HG03521 (cell line): Measurements from ENCODE around the gene PPP6R1.

Experiments
- ATAC-seq: cut with Tn5 transposase; IDR thresholded peaks from one replicate; pipeline ENCODE4 v1.9.1; 2021; ENCODE audit warnings: mild to moderate bottlenecking, moderate library complexity; ENCODE audit not compliant: unreplicated experiment

Gene PPP6R1

DNA sequence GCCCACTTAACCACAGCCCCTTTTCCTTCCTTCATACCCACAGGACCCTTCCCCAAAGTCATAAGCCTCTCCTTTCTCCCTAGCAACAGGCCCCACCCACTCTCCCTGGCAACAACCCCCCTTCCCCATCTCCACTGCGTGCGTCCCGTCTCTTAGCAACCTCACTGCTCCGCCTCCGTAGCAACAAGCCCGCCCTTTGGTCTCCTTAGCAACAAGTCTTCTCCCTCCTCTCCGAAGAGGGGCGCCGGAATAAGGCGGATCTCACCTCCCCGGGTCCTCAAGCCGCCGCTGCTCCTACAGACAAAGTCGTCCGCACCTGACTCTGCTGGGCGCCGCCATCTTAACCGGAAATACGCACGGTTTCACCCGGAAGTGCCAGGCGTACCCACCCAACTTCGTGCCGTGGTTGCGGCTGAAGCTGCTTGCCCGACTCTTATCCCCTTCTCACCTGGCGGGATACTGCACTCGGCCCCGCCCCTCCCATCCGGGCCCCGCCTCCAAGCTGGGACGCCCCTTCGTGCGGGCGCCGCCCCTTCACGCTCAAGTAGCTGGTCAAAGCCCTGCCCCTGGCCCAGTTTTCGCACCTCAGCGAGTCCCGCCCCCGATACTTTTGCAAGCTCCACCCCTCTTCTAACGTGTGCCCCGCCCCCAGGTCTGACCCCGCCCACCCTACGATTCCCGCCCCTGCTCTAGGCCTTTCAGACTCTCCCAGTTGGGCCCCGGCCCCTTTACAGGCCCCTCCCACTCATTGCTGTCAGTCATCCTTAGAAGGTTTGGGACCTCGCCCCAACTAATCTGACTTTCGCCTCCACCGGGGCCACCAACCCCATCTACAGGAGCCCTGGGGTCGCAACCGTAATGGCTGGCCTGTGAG, 21.2 kb upstream of the PPP6R1 start, which contains the start of gene HSPBP1:
HSPBP1 (minus strand) TSS at position 341 of the 874 bp plus-strand sequence. CDS start 502 bp downstream, outside the sequence.
- ATAC-seq, result peak; percentile 81

DNA sequence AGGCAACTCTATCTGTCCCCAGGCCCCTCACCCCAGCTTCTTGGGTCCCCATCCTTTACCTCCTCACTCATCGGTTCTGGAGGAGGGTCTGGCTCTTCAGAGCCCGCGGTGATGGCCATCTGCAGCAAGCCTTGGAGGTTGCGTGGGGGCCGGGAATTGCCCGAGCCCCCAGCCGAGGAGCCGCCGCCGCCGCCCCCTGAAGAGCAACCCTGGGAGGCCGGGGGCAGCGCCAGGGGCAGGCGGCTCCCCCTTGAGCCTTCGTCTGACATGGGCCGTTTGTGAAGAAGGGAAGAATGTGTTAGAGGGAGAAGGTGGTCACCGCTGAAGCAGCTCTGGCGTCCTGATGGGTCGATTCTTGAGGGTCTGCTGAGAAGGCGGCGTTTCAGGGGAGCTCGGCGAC, 20.5 kb upstream of the PPP6R1 start:
- no peak for ATAC-seq

DNA sequence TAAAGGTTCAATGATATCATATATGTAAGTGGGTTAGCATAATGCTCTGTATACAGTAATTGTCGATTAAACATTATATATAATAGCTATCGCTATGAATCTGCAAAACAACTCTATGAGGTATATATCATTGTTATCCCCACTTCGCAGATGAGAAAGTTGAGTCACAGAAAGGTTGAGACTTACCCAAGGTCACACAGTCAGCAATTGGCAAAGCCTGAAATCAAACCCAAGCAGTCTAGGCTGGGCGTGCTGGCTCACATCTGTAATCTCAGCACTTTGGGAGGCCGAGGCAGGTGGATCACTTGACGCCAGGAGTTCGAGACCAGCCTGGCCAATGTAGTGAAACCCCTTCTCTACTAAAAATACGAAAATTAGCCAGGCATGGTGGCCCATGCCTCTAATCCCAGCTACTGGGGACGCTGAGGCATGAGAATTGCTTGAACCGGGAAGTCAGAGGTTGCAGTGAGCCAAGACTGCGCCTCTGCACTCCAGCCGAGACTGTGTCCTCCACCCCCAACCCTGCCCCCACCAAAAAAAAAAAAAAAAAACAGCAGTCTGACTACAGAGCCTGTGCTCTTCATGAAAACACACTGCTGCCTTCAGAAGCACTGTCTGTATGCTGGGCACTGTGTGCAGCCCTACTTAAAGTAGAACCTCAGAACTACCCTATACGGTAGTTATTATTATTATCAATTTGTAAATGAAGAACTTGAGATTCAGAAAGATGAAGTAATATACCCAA, 19.7 kb upstream of the PPP6R1 start:
- no peak for ATAC-seq

DNA sequence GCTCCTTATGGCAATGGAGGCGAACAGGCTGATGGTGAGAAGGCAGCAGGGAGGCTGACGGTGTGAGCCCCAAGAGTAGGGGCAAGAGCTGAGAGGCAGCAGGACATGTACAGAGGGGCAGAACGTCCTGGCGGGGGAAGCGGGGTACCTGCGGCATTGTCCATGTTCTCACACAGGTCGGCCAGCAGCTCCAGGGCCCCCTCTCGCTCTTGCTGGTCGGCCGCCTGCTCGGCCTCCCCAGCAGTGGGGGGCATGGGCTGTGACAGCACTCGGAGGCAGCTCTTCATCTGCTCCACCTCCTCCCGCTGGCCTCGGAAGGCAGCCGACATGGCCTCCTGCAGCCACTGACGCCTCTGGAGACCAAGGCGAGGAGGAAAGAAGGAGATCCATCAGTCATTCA, 18.7 kb upstream of the PPP6R1 start:
- ATAC-seq, result no peak

DNA sequence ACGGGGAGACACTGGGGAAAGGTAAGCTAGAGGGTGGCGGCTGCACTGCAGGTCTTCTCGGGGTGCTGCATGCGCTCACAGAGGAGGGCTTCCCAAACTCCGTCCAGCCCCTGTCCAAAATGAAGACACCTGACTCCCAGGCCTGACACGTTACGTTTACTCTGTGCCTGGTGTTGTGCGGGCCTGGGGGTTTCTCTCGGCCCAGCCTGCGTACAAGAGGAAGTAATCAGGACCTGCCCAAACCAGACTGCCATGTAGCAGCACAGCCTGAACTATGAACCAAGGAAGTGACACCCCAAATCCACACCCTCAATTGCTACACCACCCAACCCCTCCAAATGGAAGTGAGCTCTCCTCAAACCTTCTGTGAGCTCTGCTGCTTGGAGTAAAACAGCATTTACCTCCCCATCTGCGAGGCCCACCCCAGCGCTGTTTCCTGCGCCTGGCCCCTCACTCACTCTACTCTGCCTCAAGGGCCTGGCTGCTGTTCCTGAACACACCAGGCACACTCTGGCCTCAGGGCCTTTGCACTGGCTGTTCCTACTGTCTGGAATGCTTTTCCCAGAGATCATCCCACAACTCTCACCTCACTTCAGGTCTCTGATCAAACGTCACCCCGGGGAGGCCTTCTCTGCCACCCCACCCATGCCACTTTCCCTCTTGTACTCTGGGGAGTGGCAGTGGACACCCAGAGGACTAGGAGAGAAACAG, 18.1 kb upstream of the PPP6R1 start:
- no peak for ATAC-seq

DNA sequence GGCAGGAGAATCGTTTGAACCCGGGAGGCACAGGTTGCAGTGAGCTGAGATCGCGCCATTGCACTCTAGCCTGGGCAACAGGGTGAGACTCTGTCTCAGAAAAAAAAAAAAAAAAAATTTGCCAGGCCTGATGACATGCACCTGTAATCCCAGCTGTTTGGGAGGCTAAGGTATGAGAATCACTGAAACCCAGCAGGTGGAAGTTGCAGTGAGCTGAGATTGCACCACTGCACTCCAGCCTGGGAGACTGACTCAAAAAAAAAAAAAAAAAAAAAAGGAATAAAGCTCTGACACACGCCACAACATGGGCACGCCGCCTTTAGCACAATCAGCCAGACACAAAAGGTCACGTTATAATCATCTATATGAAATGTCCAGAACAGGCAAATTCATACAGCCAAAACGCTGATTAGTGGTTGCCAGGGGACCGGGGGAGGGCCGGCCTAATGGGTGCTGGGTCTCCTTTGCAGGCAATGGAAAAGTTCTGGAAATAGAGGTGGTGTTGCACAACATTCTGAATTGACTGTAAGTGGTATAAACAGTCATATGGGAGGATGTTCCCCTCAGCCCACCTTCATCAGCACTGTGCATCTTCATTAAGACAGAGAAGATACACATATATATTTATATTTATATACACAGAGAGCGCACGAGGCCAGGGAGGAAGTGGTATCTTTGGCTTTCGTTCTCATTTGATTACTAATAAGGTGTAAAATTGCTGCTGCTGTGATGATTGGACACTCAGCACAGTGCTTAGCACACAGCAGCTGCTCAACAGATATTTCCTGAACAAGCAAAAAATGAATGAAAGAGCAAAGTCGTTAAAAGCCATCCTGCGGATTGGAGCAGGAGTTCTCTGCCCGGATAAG, 17.3 kb upstream of the PPP6R1 start:
- ATAC-seq, result no peak

DNA sequence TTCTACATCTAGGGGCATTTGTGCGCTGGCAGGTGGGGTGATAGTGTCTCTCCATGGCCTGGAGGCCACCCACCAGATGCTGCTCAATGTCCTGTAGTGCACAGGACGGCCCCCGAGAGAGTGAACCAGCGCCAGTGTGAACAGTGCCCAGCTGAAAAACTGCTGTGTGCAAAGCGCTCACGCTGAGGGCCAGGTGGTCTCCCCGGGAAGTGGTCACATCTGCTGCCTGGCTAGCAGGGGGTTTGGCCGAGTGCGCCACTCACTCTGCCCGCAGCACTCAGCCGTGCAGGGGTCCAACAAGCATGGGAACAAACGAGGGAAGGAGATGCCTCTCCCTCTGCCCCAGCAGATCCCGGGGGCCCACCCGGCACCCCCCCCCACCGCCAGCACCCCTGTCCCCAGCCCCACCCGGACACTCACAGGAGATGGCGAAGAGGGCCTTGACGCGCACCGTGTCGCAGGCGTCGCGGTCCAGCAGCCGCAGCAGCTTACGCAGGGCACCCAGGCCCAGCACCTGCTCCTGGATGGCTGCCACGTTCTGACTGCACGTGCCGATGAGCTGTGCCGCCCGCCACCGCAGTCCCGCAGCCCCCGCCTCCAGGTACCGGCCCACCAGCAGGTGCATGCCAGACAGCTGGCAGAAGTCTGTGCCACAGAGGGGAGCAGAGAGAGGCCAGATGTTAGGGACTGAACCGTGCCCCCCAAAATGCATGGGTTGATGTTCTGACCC, 15.3 kb upstream of the PPP6R1 start:
- no peak for ATAC-seq

DNA sequence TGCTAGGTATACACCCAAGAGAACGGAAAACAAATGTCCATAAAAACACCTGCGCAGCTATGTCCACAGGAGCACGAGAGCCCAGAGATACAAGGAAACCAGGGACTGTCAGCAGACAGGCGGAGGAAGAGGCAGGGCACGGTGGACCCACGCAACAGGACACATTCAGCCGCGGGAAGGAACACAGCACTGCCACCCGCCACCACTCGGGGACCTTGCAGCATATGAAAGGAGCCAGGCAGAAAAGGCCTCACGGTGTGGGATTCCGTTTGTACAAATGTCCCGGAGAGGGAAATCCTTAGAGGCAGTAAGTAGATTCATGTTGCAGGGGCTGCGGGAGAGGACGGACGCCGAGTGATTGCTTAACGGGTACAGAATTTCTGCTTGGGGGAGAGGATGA, 13.3 kb upstream of the PPP6R1 start:
- ATAC-seq, result no peak

DNA sequence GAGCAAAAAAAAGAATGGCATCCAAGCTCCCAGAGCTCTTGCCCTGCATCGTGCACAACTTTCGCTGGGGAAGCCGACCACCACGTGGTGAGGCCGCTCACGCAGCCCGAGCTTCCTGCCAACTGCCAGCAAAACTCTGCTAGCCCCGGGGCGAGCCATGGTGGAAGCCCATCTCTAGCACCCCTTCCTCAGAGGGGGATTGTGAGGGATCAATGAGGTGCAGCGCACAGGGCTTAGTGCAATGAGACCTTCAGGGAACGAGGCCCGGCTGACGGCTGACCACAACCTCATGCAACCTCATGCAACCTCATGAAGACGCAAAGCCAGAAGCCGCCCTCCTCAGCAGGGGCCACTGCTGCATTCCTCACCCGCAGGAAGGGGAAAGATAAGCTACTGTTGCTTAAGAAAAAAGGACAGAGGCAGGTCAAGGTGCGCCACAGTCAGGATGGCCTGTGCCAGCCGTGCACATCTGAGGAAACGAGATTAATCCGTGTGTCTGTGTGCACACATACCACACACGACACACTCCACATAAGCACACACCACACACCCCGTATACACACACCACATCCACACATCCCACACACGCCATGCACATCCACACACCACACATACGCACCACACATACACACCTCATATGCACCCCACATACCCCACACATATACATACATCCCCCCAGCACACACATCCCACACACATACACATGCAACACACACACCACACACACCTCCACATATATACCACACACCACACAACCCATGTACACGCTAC, 11.5 kb upstream of the PPP6R1 start:
- ATAC-seq, result no peak

DNA sequence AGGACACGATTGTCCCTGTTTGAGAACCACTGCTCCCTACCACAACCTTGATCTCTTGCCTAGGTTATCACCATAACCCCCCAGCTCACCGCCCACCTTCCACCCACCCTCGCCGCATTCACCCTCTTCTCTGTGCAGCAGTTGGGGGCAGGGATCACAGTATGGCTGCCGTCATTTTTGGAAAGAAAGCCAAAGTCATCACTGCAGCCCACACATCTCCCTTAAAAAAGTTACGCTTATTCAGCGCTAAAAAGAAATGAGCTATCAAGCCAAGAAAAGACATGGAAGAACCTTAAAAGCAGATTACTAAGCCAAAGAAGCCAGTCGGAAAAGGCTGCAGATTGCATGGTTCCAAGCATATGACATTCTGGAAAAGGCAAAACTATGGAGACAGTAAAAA, 10.5 kb upstream of the PPP6R1 start:
- ATAC-seq, result no peak

DNA sequence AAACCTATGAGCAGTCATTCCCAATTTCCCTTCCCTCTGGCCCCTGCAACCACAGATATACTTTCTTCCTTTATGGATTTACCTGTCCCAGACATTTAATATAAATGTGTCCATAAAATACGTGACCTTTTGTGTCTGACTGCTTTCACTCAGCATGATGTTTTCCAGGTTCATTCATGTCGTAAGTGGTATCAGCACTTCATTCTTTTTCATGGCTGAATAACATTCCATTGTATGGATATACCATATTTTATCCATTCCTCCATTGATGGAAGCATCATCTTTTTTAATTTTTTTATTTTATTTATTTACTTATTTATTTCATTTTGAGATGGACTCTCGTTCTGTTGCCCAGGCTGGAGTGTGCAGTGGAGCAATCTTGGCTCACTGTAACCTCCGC, 8.0 kb upstream of the PPP6R1 start:
- no peak for ATAC-seq

DNA sequence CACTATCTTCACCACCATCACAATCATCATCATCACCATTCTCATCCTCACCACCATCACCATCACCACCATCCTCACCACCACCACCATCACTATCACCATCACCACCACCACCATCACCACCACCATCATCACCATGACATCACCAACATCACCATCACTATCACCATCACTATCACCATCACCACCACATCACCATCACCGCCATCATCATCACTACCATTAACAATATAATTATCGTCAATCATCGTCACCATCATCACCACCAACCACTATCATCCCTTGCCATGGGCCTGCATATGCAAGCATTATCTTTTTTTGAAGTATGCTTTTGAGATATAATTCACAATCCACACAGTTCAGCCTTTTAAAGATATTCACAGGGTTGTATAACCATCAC, 7.6 kb upstream of the PPP6R1 start:
- no peak for ATAC-seq

DNA sequence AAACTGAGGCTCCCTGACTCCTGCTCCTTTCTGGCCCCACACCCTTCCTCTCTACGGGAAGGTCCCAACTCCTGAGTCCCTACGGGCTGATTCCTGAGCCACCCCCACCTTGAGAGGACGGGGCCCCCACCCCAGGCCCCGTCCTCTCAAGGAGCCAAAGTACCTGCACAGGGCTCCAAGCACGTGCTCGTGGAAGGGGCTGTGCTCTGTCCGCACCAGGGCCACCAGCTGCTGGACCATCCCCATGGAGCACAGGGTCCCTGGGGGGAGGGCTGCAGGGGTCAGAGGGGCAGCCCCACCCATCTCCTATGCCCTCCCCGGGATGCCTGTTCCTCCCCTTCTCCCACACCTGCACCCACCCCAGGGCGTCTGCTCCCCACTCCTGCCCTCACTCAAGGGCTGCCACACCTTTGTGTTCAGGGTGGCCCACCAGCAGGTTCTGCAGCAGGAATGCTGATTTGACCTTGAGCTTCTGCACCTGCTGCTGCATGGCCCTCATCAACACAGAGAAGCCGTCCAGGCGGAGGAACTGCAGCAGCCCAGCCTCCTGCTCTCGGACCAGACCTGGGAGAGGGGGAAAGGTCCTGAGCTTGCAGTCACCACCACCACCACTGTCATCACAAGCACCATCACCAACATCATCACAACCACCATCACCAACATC, 7.0 kb upstream of the PPP6R1 start:
- no peak for ATAC-seq

DNA sequence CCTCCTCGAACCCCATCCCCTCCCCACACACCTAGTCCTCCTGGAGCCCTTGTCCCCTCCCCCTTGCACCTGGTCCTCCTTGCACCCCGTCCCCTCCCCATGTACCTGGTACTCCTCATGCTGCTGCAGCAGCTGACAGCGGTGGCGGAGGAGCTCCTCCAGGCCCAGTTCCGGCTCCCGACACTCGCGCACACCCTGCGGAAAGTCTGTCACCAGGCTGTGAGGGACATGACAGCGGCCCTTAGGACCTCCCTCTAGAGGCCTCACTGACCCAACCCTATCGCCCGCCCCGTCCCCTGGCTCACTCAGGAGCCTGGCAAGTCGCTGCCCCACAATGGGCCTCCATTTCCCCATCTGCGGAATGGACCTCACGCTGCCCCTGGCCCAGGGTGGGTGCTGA, 6.4 kb upstream of the PPP6R1 start:
- ATAC-seq, result no peak

DNA sequence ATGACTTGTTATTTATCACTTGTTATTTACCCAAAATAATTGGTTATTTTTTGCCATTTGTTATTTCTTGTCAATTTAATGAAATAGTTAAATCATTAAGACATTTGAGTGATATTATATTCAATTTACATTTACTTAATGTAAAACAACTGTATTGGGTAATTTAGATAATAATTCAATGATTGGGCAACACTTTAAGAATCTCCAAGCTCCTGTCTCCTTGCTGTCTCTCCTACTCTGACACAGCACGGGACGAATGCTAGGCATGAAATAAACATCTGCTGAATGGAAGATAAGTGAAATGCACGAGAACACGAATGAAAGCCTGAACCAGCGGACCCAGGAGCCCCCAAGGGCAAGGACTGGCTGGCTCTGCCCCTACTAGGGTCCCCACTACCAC, 5.7 kb upstream of the PPP6R1 start:
- no peak for ATAC-seq

DNA sequence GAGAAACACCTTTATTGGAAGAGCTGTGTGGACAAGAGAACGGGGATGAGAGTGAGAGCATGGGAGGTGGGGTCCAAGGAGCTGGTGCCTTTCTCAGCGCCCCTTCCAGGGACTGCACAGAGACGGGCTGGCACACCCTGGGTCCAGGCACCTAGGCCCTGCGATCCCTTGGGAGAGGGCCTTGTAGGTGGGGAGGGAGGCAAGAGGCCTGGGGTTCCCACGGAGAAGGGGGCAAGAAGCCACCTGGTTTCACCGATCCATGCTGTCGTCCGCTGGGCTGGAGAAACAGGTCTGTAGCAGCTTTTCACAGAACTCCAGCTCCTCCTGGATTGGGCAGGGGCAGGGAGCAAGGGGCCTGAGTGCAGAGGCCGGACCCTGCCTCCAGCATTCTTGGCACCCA, 3.5 kb upstream of the PPP6R1 start:
- no peak for ATAC-seq

DNA sequence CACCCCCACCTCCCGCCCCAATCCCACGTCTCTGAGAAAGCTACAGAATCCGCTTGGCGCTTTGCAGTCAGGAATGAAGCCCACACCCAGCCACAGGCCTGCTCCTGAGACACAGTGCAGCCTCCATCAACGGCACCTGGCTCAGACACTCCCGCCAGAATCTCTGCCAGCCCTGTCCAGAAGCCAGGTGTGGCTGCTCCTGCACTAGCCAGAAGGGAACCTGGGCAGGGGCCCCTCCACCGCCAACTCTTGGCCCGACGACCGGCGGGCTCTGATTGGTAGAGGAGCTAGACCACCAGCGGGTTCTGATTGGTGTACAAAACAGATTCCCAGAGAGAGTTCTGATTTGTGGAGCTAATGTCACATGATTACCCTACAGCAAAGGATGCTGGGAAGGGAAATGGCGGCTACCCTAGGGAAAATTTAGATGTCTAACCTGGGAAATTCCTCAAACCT, 2.9 kb upstream of the PPP6R1 start:
- no peak for ATAC-seq

DNA sequence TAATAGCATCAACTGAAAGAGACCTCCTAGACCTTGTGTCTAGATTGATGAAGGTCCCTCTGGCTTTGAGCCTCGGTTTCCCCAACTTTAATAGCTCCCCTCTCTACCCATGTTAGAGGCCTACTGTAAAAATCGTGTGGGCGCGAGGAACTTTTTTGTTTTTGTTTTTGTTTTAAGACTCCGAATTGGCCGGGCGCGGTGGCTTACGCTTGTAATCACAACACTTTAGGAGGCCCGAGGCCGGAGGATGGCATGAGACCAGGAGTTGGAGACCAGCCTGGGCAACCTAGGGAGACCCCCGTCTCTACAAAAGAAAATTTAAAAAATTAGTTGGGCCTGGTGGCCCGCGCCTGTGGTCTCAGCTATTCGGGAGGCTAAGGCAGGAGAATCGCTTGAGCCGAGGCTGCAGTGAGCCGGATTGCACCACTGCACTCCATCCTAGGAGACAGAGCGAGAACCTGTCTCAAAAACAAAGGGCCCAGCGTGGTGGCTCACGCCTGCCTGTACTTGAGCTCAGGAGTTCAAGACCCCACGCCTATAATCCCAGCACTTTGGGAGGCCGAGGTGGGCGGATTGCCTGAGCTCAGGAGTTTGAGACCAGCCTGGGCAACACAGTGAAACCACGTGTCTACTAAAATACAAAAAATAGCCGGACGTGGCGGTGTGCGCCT, 858 bp upstream of the PPP6R1 start:
- no peak for ATAC-seq
